ENCODE results near the gene MARK4.

DNA sequence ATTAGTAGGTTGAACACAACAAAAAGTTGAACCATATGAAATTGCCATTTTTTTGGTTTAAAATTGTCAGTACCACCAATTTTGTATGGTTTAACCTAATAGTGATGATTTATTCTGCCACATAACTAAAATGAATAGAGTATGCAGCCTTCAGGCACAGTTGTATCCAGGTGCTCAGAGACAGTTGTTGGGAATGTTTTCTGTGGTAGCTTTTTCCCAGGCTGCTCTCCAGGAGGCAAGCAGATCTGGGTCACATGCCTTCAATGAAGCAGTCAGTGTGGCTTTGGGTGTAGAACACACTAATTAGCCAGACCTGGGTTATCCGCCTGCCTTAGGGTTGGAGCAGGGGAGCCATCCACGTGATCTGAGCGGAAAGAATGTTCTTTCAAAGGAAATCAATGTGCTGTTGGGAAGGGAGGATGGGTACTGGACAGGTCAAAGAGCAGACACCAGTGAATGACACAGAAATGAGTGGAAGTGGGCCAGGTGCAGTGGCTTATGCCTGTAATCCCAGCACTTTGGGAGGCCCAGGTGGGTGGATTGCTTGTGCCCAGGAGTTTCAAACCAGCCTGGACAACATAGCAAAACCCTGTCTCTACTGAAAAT, 28.6 kb downstream of the MARK4 start:
- TF ChIP-seq POLR2AphosphoS5 (IDR thresholded peaks at IDR 0.05; ENCODE audit: borderline replicate concordance, low read depth, low read length) (no peak), EZH2 (IDR thresholded peaks at IDR 0.05) (no peak)
